ENCODE measurements around the gene CLBA1. TPM values are rescaled to one million over a fixed set of nuclear protein-coding genes. Genes with fewer than 3 reads are reported as not detected.
A peak's percentile ranks its signal among the peaks of the same experiment; 100 is the strongest.

Gene CLBA1
- polyA plus RNA-seq, 1 of the 3 experiments (the other 2 are of a cell fraction) = 18.5 TPM

DNA sequence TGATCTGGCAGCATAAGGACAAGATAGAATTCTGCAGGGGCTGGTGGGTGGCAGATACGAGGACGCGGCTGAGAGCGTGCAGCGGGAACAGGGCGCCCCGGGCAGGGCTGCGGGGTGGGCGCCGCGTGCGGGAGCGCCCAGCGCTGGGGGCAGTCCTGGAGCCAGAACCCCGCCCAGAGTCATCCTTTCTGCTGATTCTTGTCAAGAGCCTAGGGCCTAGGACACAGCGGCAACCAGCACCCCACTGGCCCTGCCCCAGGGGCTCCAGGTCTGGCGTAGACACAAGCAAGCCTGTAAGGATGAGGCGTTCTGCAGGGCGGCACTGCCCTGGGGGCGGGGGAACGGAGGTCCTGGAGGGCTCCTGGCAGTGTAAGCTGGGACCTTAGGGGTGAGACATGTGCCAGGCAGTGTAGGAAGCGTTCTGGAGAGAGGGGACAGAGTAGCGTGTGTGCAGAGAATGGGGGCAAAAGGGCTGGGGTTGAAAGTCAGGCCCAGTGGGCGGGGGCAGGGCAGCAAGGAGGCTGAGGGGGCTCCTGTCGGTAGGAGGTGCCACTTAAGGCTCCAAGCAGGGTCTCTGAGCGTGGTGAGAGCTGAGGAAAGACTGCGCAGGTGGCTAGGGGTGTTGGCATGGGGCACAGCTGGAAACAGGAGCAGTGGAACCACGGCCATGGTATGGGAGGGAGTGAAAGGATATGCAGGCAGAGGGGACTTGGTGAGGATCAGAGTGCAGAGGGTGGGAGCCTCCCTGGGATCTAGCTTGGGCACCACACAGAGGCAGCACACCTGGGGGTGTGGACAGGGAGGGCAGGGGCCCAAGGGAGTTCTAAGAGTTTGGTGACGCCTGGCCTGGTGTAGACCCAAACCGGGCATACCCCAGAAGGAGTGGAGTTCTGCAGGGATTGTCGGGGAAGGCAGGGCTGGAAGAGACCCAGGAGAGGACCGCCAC lies 6.6 kb upstream of the CLBA1 start:
- ChIA-PET CTCF (interaction anchor here (1.0 to 2.6 kb wide), 3 partner anchors 64 to 66 kb away, joined by 3 to 17 read pairs (median 3); no protein-coding TSS in a partner anchor), POLR2A (interaction anchor here (0.6 kb wide), 1 partner anchor 67 kb away, joined by 3 read pairs; no protein-coding TSS in a partner anchor)

DNA sequence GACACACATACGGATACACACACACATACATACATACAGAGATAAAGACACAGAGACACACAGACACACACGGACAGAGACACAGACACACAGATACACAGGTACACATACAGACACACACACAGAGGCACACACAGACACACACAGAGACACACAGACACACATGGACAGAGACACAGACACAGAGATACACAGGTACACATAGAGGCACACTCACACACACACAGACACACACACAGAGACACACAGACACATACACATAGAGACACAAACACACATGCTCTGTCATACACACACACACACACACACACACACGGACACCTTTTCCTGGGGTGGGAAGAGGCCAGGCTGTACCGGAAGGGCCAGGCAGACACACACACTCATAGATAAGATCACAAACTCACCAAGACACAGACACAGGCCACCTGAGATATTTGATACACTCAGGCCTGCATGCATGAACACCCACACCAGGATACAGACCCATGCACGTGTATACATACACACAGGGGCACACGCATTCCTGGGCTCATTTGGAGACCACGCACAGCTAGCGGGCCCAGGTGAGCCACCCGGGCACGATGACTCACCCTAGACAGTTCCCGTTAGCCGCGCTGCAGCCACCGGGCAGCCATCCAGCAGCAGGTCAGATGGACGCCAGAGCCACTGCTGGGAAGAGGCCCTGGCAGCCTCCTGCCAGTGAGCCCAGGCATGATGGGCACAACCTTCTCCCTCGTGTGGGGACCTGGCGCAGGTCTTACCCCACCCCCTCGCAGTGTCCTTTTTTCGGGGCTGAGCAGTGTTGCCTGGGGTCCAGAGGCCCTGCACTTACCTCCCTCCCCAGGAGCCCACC lies 5.6 kb upstream of the CLBA1 start:
- H3F3A ChIP-seq (replicated peaks; ENCODE audit: insufficient read depth) = peaks cover 11% of the 10 kb centered on the region
- peak overlapping the region; percentile 11; the same call in 1 of the 2 replicates for H3K4me2 ChIP-seq
- peak; percentile 81 for DNase-seq
- ChIA-PET POLR2A (no interaction called here), CTCF (interaction anchor here (0.6 to 2.6 kb wide), 3 partner anchors 64 to 110 kb away, joined by 3 to 17 read pairs (median 5); no protein-coding TSS in a partner anchor)
- 14% methylated on average over 13 of the region's 19 CpGs for WGBS (ENCODE audit: low lambda C conversion rate)
- no peak overlapping the region for H3K4me3 ChIP-seq (ENCODE audit: low read depth in 2 of 2, low read length in 1 of 2)
- H3K79me2 ChIP-seq (ENCODE audit: insufficient read depth) = peaks cover 20% of the 10 kb centered on the region; the same call in 1 of the 2 replicates
- H4K20me1 ChIP-seq (ENCODE audit: insufficient read depth) = no peaks in the 10 kb centered on the region
- H3K4me1 ChIP-seq (ENCODE audit: control insufficient read depth in 1 of 2, insufficient read depth in 2 of 2, low read depth in 1 of 2, low read length in 1 of 2) = peaks cover 9 to 79% of the 10 kb centered on the region in 2 experiments; a peak in 3 of 4 replicates
- H3K9ac ChIP-seq = no peak overlapping the region
- no peaks in the 10 kb centered on the region for H3K9me3 ChIP-seq
- no peaks in the 10 kb centered on the region for H3K27me3 ChIP-seq (ENCODE audit: insufficient read depth)
- no peak overlapping the region for H2AFZ ChIP-seq (ENCODE audit: low read depth)
- H3K27ac ChIP-seq (ENCODE audit: low read depth in 2 of 2, low read length in 1 of 2) = peak overlapping the region in 1 of 2 experiments; percentile 95; a peak in 2 of 4 replicates
- no peaks in the 10 kb centered on the region for H3K9me2 ChIP-seq
- H3K36me3 ChIP-seq (replicated peaks in 1 of 2; ENCODE audit: control insufficient read depth in 1 of 2, insufficient read depth in 2 of 2, low read length in 1 of 2) = no peaks in the 10 kb centered on the region
- no peak for TF ChIP-seq FOXJ3 (CRISPR knock-in tag; IDR thresholded peaks at IDR 0.05)
- TF ChIP-seq, protein P1, sequence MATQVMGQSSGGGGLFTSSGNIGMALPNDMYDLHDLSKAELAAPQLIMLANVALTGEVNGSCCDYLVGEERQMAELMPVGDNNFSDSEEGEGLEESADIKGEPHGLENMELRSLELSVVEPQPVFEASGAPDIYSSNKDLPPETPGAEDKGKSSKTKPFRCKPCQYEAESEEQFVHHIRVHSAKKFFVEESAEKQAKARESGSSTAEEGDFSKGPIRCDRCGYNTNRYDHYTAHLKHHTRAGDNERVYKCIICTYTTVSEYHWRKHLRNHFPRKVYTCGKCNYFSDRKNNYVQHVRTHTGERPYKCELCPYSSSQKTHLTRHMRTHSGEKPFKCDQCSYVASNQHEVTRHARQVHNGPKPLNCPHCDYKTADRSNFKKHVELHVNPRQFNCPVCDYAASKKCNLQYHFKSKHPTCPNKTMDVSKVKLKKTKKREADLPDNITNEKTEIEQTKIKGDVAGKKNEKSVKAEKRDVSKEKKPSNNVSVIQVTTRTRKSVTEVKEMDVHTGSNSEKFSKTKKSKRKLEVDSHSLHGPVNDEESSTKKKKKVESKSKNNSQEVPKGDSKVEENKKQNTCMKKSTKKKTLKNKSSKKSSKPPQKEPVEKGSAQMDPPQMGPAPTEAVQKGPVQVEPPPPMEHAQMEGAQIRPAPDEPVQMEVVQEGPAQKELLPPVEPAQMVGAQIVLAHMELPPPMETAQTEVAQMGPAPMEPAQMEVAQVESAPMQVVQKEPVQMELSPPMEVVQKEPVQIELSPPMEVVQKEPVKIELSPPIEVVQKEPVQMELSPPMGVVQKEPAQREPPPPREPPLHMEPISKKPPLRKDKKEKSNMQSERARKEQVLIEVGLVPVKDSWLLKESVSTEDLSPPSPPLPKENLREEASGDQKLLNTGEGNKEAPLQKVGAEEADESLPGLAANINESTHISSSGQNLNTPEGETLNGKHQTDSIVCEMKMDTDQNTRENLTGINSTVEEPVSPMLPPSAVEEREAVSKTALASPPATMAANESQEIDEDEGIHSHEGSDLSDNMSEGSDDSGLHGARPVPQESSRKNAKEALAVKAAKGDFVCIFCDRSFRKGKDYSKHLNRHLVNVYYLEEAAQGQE (IDR thresholded peaks at IDR 0.05; ENCODE audit: low read depth, low read length) = no peak
- peak; percentile 83; the same call in 1 of the 2 replicates for TF ChIP-seq FOSL2 (IDR thresholded peaks at IDR 0.05; ENCODE audit: borderline replicate concordance, low read depth)
- TF ChIP-seq FOXM1 (IDR thresholded peaks at IDR 0.05; ENCODE audit: low read depth) = no peak
- TF ChIP-seq MEF2A (IDR thresholded peaks at IDR 0.05; ENCODE audit: borderline replicate concordance, low read depth) = no peak
- TF ChIP-seq SIN3A (IDR thresholded peaks at IDR 0.05; ENCODE audit: borderline replicate concordance, low read depth, low read length) = peak; percentile 30; the same call in 1 of the 2 replicates
- TF ChIP-seq RCOR1 (IDR thresholded peaks at IDR 0.05; ENCODE audit: low read length) = peak; percentile 61; the same call in 1 of the 2 replicates
- TF ChIP-seq CHD2 (IDR thresholded peaks at IDR 0.05; ENCODE audit: low read length, partially characterized antibody) = peak; percentile 51
- TF ChIP-seq RAD21 (IDR thresholded peaks at IDR 0.05; ENCODE audit: low read length) = no peak
- no peak for TF ChIP-seq RFX5 (IDR thresholded peaks at IDR 0.05; ENCODE audit: low read length)
- TF ChIP-seq RXRA (IDR thresholded peaks at IDR 0.05; ENCODE audit: borderline replicate concordance, low read depth) = no peak; the same call in 1 of the 2 replicates
- TF ChIP-seq MXI1 (IDR thresholded peaks at IDR 0.05; ENCODE audit: low read depth, low read length) = peak; percentile 49; the same call in 1 of the 2 replicates
- no peak for TF ChIP-seq YY1 (IDR thresholded peaks at IDR 0.05; ENCODE audit: low read depth)
- no peak for TF ChIP-seq TEAD4 (IDR thresholded peaks at IDR 0.05; ENCODE audit: borderline replicate concordance, insufficient read depth)
- no peak for TF ChIP-seq ELF1 (IDR thresholded peaks at IDR 0.05)
- TF ChIP-seq NFIC (IDR thresholded peaks at IDR 0.05; ENCODE audit: borderline replicate concordance) = peak; percentile 82
- TF ChIP-seq, protein P2, sequence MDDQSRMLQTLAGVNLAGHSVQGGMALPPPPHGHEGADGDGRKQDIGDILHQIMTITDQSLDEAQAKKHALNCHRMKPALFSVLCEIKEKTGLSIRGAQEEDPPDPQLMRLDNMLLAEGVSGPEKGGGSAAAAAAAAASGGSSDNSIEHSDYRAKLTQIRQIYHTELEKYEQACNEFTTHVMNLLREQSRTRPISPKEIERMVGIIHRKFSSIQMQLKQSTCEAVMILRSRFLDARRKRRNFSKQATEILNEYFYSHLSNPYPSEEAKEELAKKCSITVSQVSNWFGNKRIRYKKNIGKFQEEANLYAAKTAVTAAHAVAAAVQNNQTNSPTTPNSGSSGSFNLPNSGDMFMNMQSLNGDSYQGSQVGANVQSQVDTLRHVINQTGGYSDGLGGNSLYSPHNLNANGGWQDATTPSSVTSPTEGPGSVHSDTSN (IDR thresholded peaks at IDR 0.05) = peak; percentile 51

More for the DNA sequence above, 6.6 kb upstream of the CLBA1 start:
- Histone ChIP-seq H3K9me3 (no peaks in the 10 kb centered on the region), H3K4me2 (peak overlapping the region; percentile 83), H3K79me2 (ENCODE audit: insufficient read depth) (peaks cover 21% of the 10 kb centered on the region; the same call in 1 of the 2 replicates), H3K4me1 (ENCODE audit: control insufficient read depth in 1 of 2, insufficient read depth in 2 of 2, low read depth in 1 of 2, low read length in 1 of 2) (peaks cover 19 to 74% of the 10 kb centered on the region in 2 experiments; a peak in 3 of 4 replicates), H3K9ac (no peak overlapping the region), H4K20me1 (ENCODE audit: insufficient read depth) (no peaks in the 10 kb centered on the region), H3F3A (replicated peaks; ENCODE audit: insufficient read depth) (peaks cover 21% of the 10 kb centered on the region), H3K4me3 (ENCODE audit: low read depth in 2 of 2, low read length in 1 of 2) (peak overlapping the region; percentile 39 to 45), H3K27me3 (ENCODE audit: insufficient read depth) (no peaks in the 10 kb centered on the region), H3K36me3 (replicated peaks in 1 of 2; ENCODE audit: control insufficient read depth in 1 of 2, insufficient read depth in 2 of 2, low read length in 1 of 2) (no peaks in the 10 kb centered on the region), H2AFZ (ENCODE audit: low read depth) (no peak overlapping the region), H3K9me2 (no peaks in the 10 kb centered on the region), H3K27ac (ENCODE audit: low read depth in 2 of 2, low read length in 1 of 2) (peak overlapping the region in 1 of 2 experiments; percentile 95; a peak in 2 of 4 replicates)
- WGBS (ENCODE audit: low lambda C conversion rate) = 77% methylated on average over 16 of the region's 32 CpGs
- no peak for DNase-seq
- TF ChIP-seq FOXM1 (IDR thresholded peaks at IDR 0.05; ENCODE audit: low read depth) = no peak
- 0 out of 2 replicates have a peak, but pooled peaks have one; percentile 9 for TF ChIP-seq MXI1 (IDR thresholded peaks at IDR 0.05; ENCODE audit: low read depth, low read length)
